Heart left ventricle (tissue), 13 donors: Measurements from ENCODE around the gene FOLR2.
"Not testable (repeated sequence)": the region's sequence is repeated elsewhere in the genome, so short reads cannot be mapped to it uniquely, and the experiment has no call there.

Source experiments
- POLR2A ChIP-seq, 2 donors: fragments of 450-650 bp; IDR thresholded peaks; one replicate each; pipeline ENCODE4 v1.6.1; 2017; ENCODE audit warnings: antibody characterized with exemption in 2 of 2, mild to moderate bottlenecking in 2 of 2, moderate library complexity in 2 of 2
- TF ChIP-seq, protein P1 (sequence below), 12 donors: fragments of 200-600 bp; sonication (generic) in 4 of 12; IDR thresholded peaks; one replicate each; pipeline versions ENCODE4 v1.5.0 to v1.8.0; 2018 to 2022; ENCODE audit warnings: antibody characterized with exemption in 12 of 12, mild to moderate bottlenecking in 5 of 12
- donor health status: ischemic (EF 13 %, LVEDD 7.1; RV severe dilation, severe dysfunction).
- donor health status: DM: no; HTN: yes; CAD: no.
- donor health status: DM: no; HTN: no; CAD: no.
- donor health status: ischemic (EF 25% LVEDD 6.9; RV normal size, moderate dysfunction).
- donor health status: ischemic (EF 25% LVEDD 5.7; RV mildly dilated, moderate dysfunction).
- donor health status: ischemic (EF 35%, LVEDD 5.7; RV mildly dilated, moderate dysfunction).
- donor health status: nonischemic (EF 11% LVEDD 7.7; RV severe dilation, severe dysfunction).
- donor health status: DM: yes; HTN: yes; CAD: no.
- donor health status: PGD.
- donor health status: ischemic (EF 29% LVEDD 5.4; RV normal size, mild dysfunction).
- donor health status: nonischemic (EF 23%, LVEDD 6.1; RV moderate dilation, normal function).

DNA sequence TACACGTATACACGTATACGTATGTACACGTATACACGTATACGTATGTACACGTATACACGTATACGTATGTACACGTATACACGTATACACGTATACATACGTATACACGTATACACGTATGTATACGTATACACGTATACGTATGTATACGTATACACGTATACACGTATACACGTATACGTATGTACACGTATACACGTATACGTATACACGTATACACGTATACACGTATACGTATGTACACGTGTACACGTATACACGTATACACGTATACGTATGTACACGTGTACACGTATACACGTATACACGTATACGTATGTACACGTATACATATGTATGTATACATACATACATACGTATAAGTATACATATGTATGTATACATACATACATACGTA is 15.1 kb upstream of the FOLR2 start:
- TF ChIP-seq, protein P1, sequence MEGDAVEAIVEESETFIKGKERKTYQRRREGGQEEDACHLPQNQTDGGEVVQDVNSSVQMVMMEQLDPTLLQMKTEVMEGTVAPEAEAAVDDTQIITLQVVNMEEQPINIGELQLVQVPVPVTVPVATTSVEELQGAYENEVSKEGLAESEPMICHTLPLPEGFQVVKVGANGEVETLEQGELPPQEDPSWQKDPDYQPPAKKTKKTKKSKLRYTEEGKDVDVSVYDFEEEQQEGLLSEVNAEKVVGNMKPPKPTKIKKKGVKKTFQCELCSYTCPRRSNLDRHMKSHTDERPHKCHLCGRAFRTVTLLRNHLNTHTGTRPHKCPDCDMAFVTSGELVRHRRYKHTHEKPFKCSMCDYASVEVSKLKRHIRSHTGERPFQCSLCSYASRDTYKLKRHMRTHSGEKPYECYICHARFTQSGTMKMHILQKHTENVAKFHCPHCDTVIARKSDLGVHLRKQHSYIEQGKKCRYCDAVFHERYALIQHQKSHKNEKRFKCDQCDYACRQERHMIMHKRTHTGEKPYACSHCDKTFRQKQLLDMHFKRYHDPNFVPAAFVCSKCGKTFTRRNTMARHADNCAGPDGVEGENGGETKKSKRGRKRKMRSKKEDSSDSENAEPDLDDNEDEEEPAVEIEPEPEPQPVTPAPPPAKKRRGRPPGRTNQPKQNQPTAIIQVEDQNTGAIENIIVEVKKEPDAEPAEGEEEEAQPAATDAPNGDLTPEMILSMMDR (IDR thresholded peaks at IDR 0.05) = not testable (repeated sequence)
- TF ChIP-seq POLR2A (IDR thresholded peaks at IDR 0.05) = not testable (repeated sequence)
